ENCODE measurements around the gene LAMA4. TPM values are rescaled to one million over a fixed set of nuclear protein-coding genes. Genes with fewer than 3 reads are reported as not detected.

LAMA4 gene
- total RNA-seq, 1 donor from 2014 or later = 1.1 TPM

- DNase-seq (ENCODE audit: low spot score, unreplicated experiment) = no peak
- Mint-ChIP-seq H3K27ac (no peak overlapping the region), H3K9me3 (ENCODE audit: low read depth) (no peaks in the 10 kb centered on the region), H3K4me1 (ENCODE audit: low read depth) (no peaks in the 10 kb centered on the region), H3K27me3 (no peaks in the 10 kb centered on the region), H3K4me3 (ENCODE audit: low read depth) (no peak overlapping the region), H3K36me3 (ENCODE audit: insufficient read depth) (no peaks in the 10 kb centered on the region)
- TF ChIP-seq CTCF (IDR thresholded peaks at IDR 0.05; ENCODE audit: unreplicated experiment) = no peak
Observed at GRCh38 chr6:112237066-112237465, 17.3 kb downstream of the LAMA4 start.

DNA sequence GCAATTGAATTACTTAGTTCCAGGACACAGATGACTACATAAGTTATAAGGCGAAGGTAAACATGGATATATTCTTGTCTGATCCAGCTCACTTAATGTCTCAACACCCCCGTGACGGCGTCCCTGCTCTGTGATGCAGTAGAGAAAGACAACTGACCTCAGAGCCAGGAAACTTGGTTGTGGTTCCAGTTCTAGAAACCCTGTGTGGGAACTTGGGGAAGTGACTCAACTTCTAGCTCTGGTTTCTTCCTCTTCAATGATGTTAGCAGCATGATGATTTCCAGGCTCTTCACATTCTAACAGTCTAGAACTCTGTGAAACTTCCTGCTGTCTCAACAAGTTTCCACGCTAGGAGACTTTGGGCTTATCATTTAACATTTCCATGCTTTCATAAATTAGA lies 18.4 kb downstream of the LAMA4 start:
- no peak for DNase-seq (ENCODE audit: low spot score, unreplicated experiment)
- no peak for TF ChIP-seq CTCF (IDR thresholded peaks at IDR 0.05; ENCODE audit: unreplicated experiment)
- Mint-ChIP-seq H3K4me1 (ENCODE audit: low read depth) (no peaks in the 10 kb centered on the region), H3K36me3 (ENCODE audit: insufficient read depth) (no peaks in the 10 kb centered on the region), H3K27ac (no peak overlapping the region), H3K9me3 (ENCODE audit: low read depth) (no peaks in the 10 kb centered on the region), H3K27me3 (no peaks in the 10 kb centered on the region), H3K4me3 (ENCODE audit: low read depth) (no peak overlapping the region)

DNA sequence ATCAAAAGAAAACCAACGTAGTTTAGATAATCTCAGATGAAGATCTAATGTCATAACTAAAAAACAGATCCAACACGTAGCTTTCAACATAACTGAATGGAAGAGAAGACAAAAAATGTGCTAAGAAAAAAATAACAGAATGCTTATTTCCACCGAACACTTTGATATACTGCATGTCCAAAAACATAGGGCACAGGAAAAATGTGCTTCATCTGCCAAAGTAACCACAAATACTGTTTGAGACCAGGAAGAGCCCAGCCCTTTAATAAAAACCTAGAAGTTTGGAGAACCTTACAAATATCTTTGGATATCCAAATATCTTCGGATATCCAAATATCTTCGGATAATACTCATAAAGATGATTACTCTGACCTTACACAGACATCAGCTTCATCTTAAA lies 19.8 kb downstream of the LAMA4 start:
- no peak overlapping the region for H3K4me3 Mint-ChIP-seq (ENCODE audit: low read depth)
- H3K27ac Mint-ChIP-seq = no peak overlapping the region
- DNase-seq (ENCODE audit: low spot score, unreplicated experiment) = no peak
- no peaks in the 10 kb centered on the region for H3K27me3 Mint-ChIP-seq
- no peak for TF ChIP-seq CTCF (IDR thresholded peaks at IDR 0.05; ENCODE audit: unreplicated experiment)
- H3K4me1 Mint-ChIP-seq (ENCODE audit: low read depth) = no peaks in the 10 kb centered on the region
- no peaks in the 10 kb centered on the region for H3K36me3 Mint-ChIP-seq (ENCODE audit: insufficient read depth)
- no peaks in the 10 kb centered on the region for H3K9me3 Mint-ChIP-seq (ENCODE audit: low read depth)

- Mint-ChIP-seq H3K27me3 (no peaks in the 10 kb centered on the region), H3K4me1 (ENCODE audit: low read depth) (no peaks in the 10 kb centered on the region), H3K9me3 (ENCODE audit: low read depth) (no peaks in the 10 kb centered on the region), H3K4me3 (ENCODE audit: low read depth) (no peak overlapping the region), H3K27ac (no peak overlapping the region), H3K36me3 (ENCODE audit: insufficient read depth) (no peaks in the 10 kb centered on the region)
- no peak for TF ChIP-seq CTCF (IDR thresholded peaks at IDR 0.05; ENCODE audit: unreplicated experiment)
- DNase-seq (ENCODE audit: low spot score, unreplicated experiment) = no peak
Observed at GRCh38 chr6:112233847-112234246, 20.5 kb downstream of the LAMA4 start.

GRCh38 chr6:112232845-112233256 lies 21.5 kb downstream of the LAMA4 start:
- Mint-ChIP-seq H3K36me3 (ENCODE audit: insufficient read depth) (no peaks in the 10 kb centered on the region), H3K4me1 (ENCODE audit: low read depth) (no peaks in the 10 kb centered on the region), H3K27me3 (no peaks in the 10 kb centered on the region), H3K4me3 (ENCODE audit: low read depth) (no peak overlapping the region), H3K27ac (no peak overlapping the region), H3K9me3 (ENCODE audit: low read depth) (no peaks in the 10 kb centered on the region)
- no peak for TF ChIP-seq CTCF (IDR thresholded peaks at IDR 0.05; ENCODE audit: unreplicated experiment)
- no peak for DNase-seq (ENCODE audit: low spot score, unreplicated experiment)

All from progenitor cell of endocrine pancreas (in vitro differentiated cells).